GM18517 (cell line): ENCODE measurements around the gene CLMP.
A peak's percentile ranks its signal among the peaks of the same experiment; 100 is the strongest.
"Not testable (repeated sequence)": the region's sequence is repeated elsewhere in the genome, so short reads cannot be mapped to it uniquely, and the experiment has no call there.

ENCODE experiments used
- ATAC-seq: cut with Tn5 transposase; IDR thresholded peaks from one replicate; pipeline ENCODE4 v1.9.1; 2021; ENCODE audit warnings: mild to moderate bottlenecking, moderate library complexity; ENCODE audit not compliant: unreplicated experiment

CLMP gene

GRCh38 chr11:123090168-123090567 lies 104.9 kb downstream of the CLMP start:
- ATAC-seq = not testable (repeated sequence)

- not testable (repeated sequence) for ATAC-seq
Observed at GRCh38 chr11:123088896-123089295, 106.2 kb downstream of the CLMP start.

- peak; percentile 94 for ATAC-seq
Observed at GRCh38 chr11:123087657-123088056, 107.4 kb downstream of the CLMP start.

GRCh38 chr11:123086305-123086704 lies 108.7 kb downstream of the CLMP start:
- no peak for ATAC-seq

GRCh38 chr11:123085497-123085896 lies 109.6 kb downstream of the CLMP start:
- ATAC-seq = no peak

GRCh38 chr11:123084454-123084853 lies 110.6 kb downstream of the CLMP start:
- no peak for ATAC-seq

GRCh38 chr11:123083623-123084029 lies 111.4 kb downstream of the CLMP start:
- no peak for ATAC-seq

GRCh38 chr11:123082977-123083376 lies 112.1 kb downstream of the CLMP start:
- ATAC-seq = no peak

- no peak for ATAC-seq
Observed at GRCh38 chr11:123080015-123080414, 115.0 kb downstream of the CLMP start.

GRCh38 chr11:123076484-123076883 lies 118.6 kb downstream of the CLMP start:
- ATAC-seq = no peak

GRCh38 chr11:123073343-123074057 lies 121.5 kb downstream of the CLMP start:
- no peak for ATAC-seq

GRCh38 chr11:123072762-123073161 lies 122.3 kb downstream of the CLMP start:
- ATAC-seq = no peak

GRCh38 chr11:123072332-123072761 lies 122.7 kb downstream of the CLMP start:
- ATAC-seq = no peak

GRCh38 chr11:123069908-123070821 lies 124.9 kb downstream of the CLMP start:
- ATAC-seq = peak; percentile 61

GRCh38 chr11:123065621-123066020 lies 129.4 kb downstream of the CLMP start:
- no peak for ATAC-seq

- ATAC-seq = no peak
Observed at GRCh38 chr11:123063826-123064657, 131.0 kb downstream of the CLMP start.

- ATAC-seq = no peak
Observed at GRCh38 chr11:123062892-123063825, 131.9 kb downstream of the CLMP start.

- peak; percentile 83 for ATAC-seq
Observed at GRCh38 chr11:123062158-123062891, 132.7 kb downstream of the CLMP start.
